GM20000 (cell line): ENCODE data around the gene DENND6B.
A peak's percentile ranks its signal among the peaks of the same experiment; 100 is the strongest.

ENCODE experiments used
- DNase-seq: peaks from one replicate; pipeline ENCODE4 v3.0.0; 2012; ENCODE audit warnings: low spot score
- TF ChIP-seq, protein P1 (sequence below): IDR thresholded peaks from 2 replicates; pipeline ENCODE4 v1.5.1; 2012; ENCODE audit warnings: mild to moderate bottlenecking, control low read depth; ENCODE audit errors: extremely low read depth, missing control alignments

DENND6B gene

DNA sequence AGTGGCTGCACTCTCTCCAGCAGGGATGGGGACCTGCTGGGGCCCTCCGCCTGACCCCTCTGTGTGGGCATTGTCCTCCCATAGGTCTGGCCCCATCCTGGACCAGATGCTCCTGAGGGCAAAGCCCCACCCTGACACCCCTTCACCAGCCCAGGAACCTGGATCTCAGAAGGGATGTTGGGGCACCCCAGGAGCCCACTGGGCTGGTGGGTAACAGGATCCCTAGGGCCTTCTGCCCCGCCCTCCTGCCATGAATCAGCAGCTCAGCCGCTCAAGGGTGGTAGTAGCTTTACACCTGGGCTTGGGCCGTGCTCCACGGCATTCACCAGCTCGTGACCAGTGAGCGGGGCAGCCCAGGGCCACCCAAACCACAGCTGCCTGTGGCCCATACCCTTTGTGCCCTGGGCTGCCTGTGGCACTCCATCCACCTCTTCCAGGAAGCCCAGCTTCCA, 64.3 kb downstream of the DENND6B start:
- TF ChIP-seq, protein P1, sequence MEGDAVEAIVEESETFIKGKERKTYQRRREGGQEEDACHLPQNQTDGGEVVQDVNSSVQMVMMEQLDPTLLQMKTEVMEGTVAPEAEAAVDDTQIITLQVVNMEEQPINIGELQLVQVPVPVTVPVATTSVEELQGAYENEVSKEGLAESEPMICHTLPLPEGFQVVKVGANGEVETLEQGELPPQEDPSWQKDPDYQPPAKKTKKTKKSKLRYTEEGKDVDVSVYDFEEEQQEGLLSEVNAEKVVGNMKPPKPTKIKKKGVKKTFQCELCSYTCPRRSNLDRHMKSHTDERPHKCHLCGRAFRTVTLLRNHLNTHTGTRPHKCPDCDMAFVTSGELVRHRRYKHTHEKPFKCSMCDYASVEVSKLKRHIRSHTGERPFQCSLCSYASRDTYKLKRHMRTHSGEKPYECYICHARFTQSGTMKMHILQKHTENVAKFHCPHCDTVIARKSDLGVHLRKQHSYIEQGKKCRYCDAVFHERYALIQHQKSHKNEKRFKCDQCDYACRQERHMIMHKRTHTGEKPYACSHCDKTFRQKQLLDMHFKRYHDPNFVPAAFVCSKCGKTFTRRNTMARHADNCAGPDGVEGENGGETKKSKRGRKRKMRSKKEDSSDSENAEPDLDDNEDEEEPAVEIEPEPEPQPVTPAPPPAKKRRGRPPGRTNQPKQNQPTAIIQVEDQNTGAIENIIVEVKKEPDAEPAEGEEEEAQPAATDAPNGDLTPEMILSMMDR: no peak
- DNase-seq: no peak

DNA sequence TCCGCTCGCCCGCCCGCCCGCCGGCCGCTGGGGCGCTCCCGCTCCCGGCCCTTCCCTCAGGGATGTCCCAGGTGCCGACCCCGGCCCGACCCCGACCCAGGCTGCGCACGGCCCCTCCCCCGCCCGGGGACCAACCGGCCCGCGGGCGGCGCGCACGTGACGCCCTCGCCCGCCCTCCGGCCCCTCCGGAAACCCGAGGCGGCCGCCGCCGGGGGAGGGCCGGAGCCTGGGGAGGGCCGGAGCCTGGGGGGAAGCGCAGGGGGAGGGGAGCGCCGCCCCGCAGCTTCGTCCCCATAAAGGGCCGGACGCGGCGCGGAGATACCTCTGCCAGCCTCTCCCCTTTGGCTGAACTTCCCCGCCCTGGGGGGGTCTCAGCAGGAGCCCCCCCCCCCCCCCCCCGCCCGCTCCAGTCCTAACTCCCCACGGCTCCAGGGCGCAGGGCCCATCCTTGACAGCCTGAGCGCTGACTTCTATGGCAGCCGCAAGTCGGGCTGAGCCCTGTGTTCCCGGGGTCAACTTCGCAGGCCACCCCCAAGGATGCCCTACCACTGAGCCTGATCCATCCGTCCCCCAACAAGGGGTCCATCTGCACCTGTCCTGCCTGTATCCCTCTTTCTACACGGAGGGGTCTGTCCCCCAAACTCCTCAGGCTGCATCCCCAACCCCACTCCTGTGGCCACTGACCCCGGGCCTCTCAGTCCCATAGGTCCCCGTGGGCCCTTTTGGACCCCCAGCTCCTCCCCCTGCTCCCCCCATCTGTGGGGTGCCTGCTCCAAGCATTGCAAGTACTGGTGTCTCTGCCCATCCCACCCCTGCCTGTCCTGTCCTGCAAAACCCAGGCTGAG, 65.0 kb downstream of the DENND6B start, which contains the start of gene MAPK12:
Gene MAPK12 (minus strand): TSS at position 69 of the 845 bp plus-strand sequence. CDS start 174 bp downstream, outside the sequence.
- DNase-seq: peak; percentile 94

DNA sequence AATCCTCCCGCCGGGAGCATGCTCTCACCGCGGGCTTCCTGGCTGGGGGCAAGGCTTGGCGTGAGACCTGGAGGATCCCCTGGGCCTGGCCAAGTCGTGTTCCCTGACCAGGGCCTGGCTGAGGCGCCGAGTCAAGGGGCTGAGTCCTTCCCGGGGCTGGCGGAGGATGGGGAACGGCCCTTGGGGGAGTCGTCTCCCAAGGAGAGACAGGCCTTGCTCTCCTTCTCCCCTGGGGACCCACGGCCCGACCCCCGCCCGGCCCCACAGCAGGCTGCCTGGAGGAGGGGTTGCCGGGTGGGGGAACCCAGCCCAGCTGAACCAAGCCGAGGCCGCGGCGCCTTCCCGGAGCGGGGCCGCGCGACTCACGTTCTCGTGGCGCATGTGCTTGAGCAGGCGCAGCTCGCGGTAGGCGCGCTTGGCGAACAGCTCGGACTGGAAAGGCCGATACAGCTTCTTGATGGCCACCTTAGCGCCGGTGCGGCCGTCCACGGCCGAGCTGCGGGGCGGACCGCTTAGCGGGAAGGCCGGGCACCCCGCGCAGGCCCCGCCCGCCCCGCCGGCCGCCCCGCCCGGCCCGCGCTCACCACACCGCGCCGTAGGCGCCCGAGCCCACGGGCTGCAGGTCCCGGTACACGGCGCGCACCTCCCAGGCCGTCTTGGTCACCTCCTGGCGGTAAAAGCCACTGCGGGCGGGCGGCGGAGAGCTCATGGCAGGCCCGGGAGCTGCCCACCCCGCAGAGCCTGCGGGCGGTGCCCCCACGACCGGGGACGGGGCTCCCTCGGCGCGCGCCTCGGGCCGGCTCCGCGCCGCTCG, 65.8 kb downstream of the DENND6B start:
- TF ChIP-seq, protein P1: no peak
- DNase-seq: peak; percentile 83

More for the DNA sequence above, 65.0 kb downstream of the DENND6B start, which contains the start of gene MAPK12:
- TF ChIP-seq, protein P1: no peak

DNA sequence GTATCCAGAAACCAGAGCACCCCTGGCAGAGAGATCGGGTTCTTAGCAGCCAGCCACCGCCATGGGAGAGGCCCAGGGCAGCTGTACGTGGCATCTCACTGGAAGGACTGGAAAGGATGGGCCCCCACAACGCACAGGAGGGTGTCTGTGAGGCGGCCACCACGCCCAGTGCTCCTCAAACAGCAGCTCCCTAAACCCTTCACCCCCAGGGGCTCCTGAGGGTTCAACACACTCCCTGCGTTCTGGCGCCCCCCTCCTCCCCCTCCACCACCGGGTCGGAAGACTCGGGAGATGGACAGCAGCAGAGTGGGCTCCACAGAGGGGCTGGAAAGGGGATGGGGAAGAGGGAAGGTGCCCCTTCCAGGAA, 66.4 kb downstream of the DENND6B start:
- TF ChIP-seq, protein P1: no peak
- DNase-seq: peak; percentile 51

DNA sequence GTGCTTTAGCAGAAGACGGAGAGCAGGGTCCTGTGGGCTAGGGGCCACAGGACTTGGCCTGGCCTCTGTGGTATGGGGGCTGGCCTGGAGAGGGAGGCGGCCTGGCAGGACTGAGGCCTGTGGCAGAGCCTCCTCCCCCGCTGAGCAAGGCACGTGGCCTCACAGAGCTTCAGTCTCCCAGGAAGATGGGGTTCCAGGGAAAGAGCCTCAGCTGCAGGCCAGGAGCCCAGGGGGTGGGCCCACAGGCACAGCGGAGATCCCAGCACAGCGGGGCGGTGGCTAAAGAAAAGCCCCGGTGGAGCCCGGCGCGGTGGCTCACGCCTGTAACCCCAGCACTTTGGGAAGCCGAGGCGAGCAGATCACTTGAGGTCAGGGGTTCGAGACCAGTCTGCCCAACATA, 67.5 kb downstream of the DENND6B start:
- no peak for DNase-seq
- TF ChIP-seq, protein P1: no peak
